NOMO-1 (cell line): ENCODE data around the gene MAPRE3.
A peak's percentile ranks its signal among the peaks of the same experiment; 100 is the strongest.
"Not testable (repeated sequence)": the region's sequence is repeated elsewhere in the genome, so short reads cannot be mapped to it uniquely, and the experiment has no call there.

Source experiments
- DNase-seq, 2 experiments: peaks; one replicate each; lab custom pipeline; 2025; ENCODE audit not compliant: unreplicated experiment in 2 of 2; lab: John Stamatoyannopoulos, UW

Gene MAPRE3

DNA sequence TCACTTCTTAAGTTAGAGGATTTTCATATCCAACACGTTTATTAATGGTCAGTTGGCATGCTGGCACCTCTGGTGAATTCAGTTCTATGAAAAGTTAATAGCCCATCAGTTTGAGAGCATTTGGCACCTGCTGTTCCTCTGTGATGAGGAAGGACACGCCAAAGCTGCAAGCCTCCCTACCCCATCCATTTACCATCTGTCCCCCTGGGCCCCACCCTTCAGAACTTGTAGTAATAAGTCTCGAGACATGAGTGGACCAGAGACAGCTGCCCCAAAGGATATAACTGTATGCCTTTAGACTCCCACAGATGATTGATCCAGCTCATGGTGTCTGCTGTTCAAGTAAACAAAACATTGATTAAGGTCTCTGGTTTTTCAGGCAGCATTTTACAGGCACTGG, 94.7 kb downstream of the MAPRE3 start:
- DNase-seq: no peak

- DNase-seq: no peak
Observed at GRCh38 chr2:27067385-27067784, 96.9 kb downstream of the MAPRE3 start.

DNA sequence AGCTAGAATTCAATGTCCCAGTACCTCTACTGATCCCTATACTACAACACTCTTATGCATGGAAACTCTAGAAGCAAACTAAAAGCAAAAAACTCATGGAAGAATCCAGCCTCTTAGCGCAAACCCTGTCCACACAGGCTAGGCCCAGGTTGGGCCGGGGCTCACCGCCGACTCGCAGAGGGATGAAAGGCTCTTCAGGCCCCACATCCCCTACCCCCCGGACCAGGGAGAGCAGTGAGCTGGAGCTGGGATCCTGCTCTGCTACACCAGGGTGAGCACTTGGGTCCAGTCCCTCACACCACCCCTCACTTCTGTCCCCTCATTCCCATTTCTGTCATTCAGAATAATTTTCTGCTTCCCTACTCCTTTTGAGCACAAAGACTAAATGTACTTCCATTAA, 99.0 kb downstream of the MAPRE3 start:
- DNase-seq: no peak

DNA sequence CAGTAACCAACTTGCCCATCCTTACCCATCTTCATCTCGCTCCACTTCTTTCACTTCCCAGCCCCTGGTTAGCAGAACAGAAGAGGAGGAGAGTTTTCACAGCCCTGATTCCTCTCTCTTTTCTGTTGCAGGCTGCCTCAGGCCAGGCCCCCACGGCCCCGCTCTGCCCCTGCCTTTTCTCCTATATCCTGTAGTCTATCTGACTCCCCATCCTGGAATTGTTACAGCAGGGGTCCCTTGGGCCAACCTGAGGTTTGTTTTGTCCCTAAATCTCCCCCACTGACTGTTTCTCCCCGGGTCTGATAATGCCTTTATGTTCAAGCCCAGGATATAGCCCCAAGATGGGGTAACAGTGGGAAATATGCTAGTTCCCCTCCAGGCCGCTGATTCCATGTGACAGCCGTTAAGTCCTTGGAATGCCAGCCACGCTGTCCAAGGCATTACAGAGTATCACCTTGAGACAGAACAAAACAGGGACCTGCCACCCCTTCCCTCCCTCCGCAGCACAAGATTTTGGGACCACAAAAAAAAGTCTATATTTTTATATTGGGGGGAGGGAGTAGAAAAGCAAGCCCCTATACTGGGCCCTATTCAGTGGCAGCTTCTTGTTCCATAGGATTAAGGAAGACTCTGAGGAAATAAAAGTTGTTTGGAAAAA, 99.7 kb downstream of the MAPRE3 start:
- no peak for DNase-seq

DNA sequence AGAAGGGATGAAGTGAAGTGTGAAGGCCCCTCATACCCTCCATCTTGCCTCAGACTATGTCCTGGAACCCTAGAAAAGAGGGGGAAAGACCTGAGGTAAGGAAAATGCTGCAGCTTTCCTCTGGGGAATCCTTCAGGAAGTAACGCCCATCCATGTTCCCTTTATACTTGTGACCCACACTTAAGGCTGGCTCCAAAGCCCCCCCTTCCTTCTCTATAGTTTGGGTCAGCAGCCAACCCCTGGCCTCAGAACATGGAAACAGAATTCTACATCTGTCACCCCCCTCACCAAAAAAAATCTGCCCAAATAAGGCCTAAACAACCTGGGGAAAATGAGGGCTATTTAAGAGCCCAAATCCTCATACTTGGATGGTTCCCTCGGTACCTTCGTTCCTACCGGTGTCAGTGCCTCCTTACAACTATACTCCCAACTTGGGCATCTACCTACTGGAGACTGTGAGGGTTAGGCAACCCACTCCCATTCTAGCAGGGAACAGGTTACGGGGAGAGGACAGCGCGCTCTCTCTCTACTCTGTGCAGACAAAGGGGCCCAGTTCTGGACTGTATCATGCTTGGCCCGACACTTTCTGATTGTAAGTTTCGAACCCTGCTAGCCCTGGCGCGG, 100.3 kb downstream of the MAPRE3 start:
- DNase-seq: no peak

DNA sequence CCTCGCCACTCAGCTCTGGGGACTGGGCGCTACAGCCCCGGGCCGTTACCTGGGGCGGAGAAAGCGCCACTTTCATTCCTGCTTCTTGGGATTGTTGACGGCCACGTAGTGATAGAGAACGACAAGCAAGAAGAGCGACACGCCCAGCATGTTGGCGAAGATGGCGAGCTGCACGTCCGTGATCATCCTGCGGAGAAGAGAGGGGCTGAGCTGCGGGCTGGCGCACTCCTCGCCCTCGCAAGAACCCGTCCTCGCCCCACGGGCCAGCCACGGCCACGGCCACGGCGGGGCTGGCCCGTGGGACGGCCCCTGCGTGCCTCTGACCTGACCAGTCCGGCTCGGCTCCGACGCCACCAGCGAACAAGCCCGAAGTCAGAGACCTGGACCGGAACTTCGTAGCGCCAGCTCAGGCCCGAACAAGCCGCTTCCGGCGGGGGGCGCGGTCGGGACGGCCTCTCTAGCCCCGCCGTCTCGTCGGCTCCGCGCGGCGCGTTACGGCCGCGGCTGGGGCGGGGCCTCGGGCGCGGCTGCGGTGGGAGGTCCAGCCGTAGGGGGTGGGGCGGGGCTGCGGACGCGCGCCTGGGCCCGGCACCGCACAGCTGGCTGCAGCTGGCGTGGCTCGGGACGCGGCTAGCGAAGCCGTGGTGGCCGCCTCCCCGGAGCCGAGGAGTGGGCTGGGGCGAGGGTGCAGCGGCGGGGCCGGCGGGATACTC, 101.0 kb downstream of the MAPRE3 start, which contains the start of gene OST4:
OST4 (minus strand) TSS at position 378 of the 713 bp plus-strand sequence.
- DNase-seq: peak; percentile 84 to 94

GRCh38 chr2:27071990-27072830, 101.8 kb downstream of the MAPRE3 start:
- DNase-seq: no peak

- no peak for DNase-seq
Observed at GRCh38 chr2:27072920-27073319, 102.5 kb downstream of the MAPRE3 start.

DNA sequence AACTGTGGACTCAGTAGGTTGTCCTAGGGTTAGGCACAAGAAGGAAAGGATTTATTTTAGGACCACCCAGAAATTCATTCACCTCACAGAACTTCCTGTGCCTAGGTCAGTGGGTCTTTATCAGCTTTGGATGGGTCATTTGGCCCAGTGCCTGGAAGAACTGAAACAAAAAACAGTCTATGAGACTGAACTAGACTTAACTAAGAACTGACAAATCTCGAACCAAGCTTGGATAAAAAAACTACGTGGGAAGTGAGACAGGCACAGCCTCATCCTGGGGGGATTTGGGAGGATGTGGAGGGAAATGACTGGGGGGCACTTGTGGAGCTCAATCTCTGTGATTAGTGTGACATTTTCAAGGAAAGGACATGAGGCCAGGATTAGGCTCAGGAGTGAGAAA, 103.3 kb downstream of the MAPRE3 start:
- no peak for DNase-seq

- DNase-seq: peak; percentile 59 to 65
Observed at GRCh38 chr2:27074738-27075565, 104.5 kb downstream of the MAPRE3 start.

DNA sequence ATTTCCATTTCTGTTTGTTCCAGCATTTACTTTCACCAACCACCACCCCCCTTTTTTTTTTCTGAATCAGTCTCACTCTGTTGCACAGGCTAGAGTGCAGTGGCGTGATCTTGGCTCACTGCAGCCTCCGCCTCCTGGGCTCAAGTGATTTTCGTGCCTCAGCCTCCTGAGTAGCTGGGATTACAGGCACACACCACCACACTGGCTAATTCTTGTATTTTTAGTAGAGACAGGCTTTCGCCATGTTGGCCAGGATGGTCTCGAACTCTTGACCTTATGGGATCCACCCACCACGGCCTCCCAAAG, 105.1 kb downstream of the MAPRE3 start:
- DNase-seq: not testable (repeated sequence)

DNA sequence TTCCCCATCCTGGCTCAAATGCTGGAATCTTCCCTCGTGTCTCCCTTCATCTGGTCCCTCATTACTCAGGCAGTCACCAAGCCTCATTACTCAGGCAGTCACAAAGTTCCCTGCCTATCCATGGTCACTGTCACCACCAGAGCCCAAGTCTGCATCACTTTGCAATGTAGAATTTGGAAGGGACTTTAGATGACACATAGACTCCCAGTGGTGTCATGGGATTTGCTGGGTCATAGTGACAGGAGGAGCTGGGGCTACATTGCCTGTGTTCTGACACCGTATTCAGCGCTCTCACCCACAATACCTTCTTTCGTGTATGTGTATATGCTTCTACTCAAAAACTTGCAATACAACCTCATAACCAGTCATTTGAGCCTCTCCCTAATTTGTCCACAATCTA, 105.9 kb downstream of the MAPRE3 start:
- no peak for DNase-seq
